ENCODE measurements around the gene TMEM178B. TPM values are rescaled to one million over a fixed set of nuclear protein-coding genes. Genes with fewer than 3 reads are reported as not detected.

The TMEM178B gene
- total RNA-seq, 2 experiments from 2014 or later = 0.22 to 0.25 TPM

- peaks cover 9% of the 10 kb centered on the region for H3K27me3 Mint-ChIP-seq
- no peaks in the 10 kb centered on the region for H3K4me1 Mint-ChIP-seq
- H3K9me3 Mint-ChIP-seq = no peaks in the 10 kb centered on the region
- DNase-seq = no peak
- ChIA-PET POLR2A (no interaction called here), CTCF (no interaction called here)
- no peak overlapping the region for H3K4me3 Mint-ChIP-seq
- H3K27ac Mint-ChIP-seq = no peak overlapping the region
- no peaks in the 10 kb centered on the region for H3K36me3 Mint-ChIP-seq (ENCODE audit: low read depth)
Observed at GRCh38 chr7:141342621-141343408, 269.0 kb downstream of the TMEM178B start.

GRCh38 chr7:141344153-141344935, 270.5 kb downstream of the TMEM178B start:
- Mint-ChIP-seq H3K9me3 (no peaks in the 10 kb centered on the region), H3K27me3 (peaks cover 9% of the 10 kb centered on the region), H3K4me3 (no peak overlapping the region), H3K4me1 (no peaks in the 10 kb centered on the region), H3K36me3 (ENCODE audit: low read depth) (no peaks in the 10 kb centered on the region), H3K27ac (no peak overlapping the region)
- ChIA-PET CTCF (no interaction called here), POLR2A (no interaction called here)
- no peak for DNase-seq

DNA sequence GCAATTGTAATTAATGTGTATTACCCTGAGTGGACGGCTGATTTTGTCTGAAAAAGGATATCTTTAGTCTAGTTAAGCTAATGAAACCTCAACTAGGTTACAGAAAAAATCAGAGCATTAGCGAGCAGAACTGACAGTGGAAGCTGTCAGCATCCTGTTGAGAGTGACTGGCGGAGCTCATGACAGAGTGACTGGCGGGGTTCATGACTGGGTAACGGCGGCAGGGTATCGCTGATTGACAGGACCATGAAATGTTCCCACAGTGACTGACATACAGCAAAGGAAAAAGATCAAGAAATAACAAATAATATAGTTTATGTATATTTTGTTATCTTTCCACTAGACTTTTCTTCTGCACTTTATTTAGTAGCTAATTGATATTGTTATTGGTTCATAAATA, 274.9 kb downstream of the TMEM178B start:
- no peaks in the 10 kb centered on the region for H3K4me1 Mint-ChIP-seq
- no peak overlapping the region for H3K27ac Mint-ChIP-seq
- DNase-seq = no peak
- H3K4me3 Mint-ChIP-seq = no peak overlapping the region
- peaks cover 10% of the 10 kb centered on the region for H3K27me3 Mint-ChIP-seq
- POLR2A ChIA-PET = no interaction called here
- CTCF ChIA-PET = no interaction called here
- no peaks in the 10 kb centered on the region for H3K9me3 Mint-ChIP-seq
- H3K36me3 Mint-ChIP-seq (ENCODE audit: low read depth) = no peaks in the 10 kb centered on the region

GRCh38 chr7:141349338-141349737, 275.5 kb downstream of the TMEM178B start:
- no peak overlapping the region for H3K4me3 Mint-ChIP-seq
- ChIA-PET POLR2A (no interaction called here), CTCF (no interaction called here)
- no peaks in the 10 kb centered on the region for H3K9me3 Mint-ChIP-seq
- H3K27me3 Mint-ChIP-seq = peaks cover 10% of the 10 kb centered on the region
- DNase-seq = no peak
- no peaks in the 10 kb centered on the region for H3K36me3 Mint-ChIP-seq (ENCODE audit: low read depth)
- no peak overlapping the region for H3K27ac Mint-ChIP-seq
- peaks cover 1% of the 10 kb centered on the region for H3K4me1 Mint-ChIP-seq

- CTCF ChIA-PET = no interaction called here
- POLR2A ChIA-PET = no interaction called here
- H3K27ac Mint-ChIP-seq = no peak overlapping the region
- no peaks in the 10 kb centered on the region for H3K36me3 Mint-ChIP-seq (ENCODE audit: low read depth)
- H3K4me3 Mint-ChIP-seq = no peak overlapping the region
- H3K4me1 Mint-ChIP-seq = peaks cover 6% of the 10 kb centered on the region
- no peak for DNase-seq
- H3K27me3 Mint-ChIP-seq = peaks cover 10% of the 10 kb centered on the region
- no peaks in the 10 kb centered on the region for H3K9me3 Mint-ChIP-seq
Observed at GRCh38 chr7:141349804-141350203, 275.9 kb downstream of the TMEM178B start.

DNA sequence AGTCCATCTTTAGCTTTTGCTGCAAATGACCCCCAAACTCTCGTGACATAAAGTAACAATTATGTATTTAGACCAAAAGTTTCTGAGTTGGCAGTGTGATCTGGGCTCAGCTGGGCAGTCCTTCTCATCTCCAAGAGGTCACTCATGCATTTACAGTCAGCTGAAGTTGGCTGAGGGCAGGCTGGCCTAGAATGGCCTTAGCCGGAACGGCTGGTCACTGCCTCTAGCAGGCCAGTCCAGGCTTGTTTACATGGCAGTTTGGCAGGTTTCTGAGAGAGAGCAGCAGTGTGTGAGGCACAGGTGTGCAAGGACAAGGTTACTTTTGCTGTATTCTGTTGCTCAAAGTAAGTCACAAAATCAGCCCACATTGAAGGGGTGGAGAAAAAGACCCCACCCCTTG, 277.3 kb downstream of the TMEM178B start:
- no peak for DNase-seq
- Mint-ChIP-seq H3K36me3 (ENCODE audit: low read depth) (no peaks in the 10 kb centered on the region), H3K4me3 (no peak overlapping the region), H3K4me1 (peaks cover 6% of the 10 kb centered on the region), H3K27ac (no peak overlapping the region), H3K27me3 (peaks cover 11% of the 10 kb centered on the region), H3K9me3 (no peaks in the 10 kb centered on the region)
- CTCF ChIA-PET = no interaction called here
- POLR2A ChIA-PET = no interaction called here

DNA sequence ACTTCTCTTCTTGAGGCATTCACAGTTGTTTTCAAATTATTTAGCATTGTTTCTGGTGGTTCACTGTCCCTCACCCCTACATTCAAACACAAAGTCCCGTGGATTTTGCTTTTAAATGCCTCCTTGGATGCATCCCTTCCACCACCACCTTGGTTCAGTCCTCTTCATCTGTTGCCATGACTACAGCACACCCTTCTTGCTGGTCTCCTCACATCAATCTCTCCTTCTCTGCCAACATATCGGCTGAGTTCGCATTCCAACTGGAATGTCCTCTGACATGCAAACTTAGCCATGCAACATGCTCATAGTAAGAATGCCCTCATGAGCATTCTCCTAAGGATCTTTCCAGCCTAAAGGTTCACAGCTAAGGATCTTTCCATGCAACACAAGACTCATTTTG, 279.1 kb downstream of the TMEM178B start:
- Mint-ChIP-seq H3K27me3 (peaks cover 12% of the 10 kb centered on the region), H3K36me3 (ENCODE audit: low read depth) (no peaks in the 10 kb centered on the region), H3K4me1 (peaks cover 6% of the 10 kb centered on the region), H3K4me3 (no peak overlapping the region), H3K27ac (no peak overlapping the region), H3K9me3 (no peaks in the 10 kb centered on the region)
- ChIA-PET CTCF (no interaction called here), POLR2A (no interaction called here)
- DNase-seq = no peak

GRCh38 chr7:141354251-141354650, 280.4 kb downstream of the TMEM178B start:
- Mint-ChIP-seq H3K27ac (no peak overlapping the region), H3K4me3 (no peak overlapping the region), H3K27me3 (peaks cover 12% of the 10 kb centered on the region), H3K9me3 (no peaks in the 10 kb centered on the region), H3K4me1 (peaks cover 6% of the 10 kb centered on the region), H3K36me3 (ENCODE audit: low read depth) (no peaks in the 10 kb centered on the region)
- POLR2A ChIA-PET = no interaction called here
- no peak for DNase-seq
- CTCF ChIA-PET = no interaction called here

- CTCF ChIA-PET = no interaction called here
Observed at GRCh38 chr7:141355032-141355431, 281.2 kb downstream of the TMEM178B start.

DNA sequence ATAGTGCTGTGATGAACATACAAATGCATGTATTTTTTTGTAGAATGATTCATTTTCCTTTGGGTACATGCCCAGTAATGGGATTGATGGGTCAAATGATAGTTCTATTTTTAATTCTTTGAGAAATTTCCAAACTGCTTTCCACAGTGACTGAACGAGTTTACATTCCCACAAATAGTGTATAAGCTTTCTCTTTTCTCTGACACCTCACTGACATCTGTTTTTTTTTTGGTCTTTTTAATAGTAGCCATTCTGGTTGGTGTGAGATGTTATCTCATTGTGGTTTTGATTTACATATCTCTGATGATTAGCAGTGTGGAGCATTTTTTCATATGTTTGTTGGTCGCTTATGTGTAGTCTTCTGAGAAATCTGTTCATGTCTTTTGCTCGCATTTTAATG, 282.3 kb downstream of the TMEM178B start:
- Mint-ChIP-seq H3K36me3 (ENCODE audit: low read depth) (no peaks in the 10 kb centered on the region), H3K9me3 (no peaks in the 10 kb centered on the region), H3K4me3 (no peak overlapping the region), H3K4me1 (peaks cover 6% of the 10 kb centered on the region), H3K27me3 (peaks cover 7% of the 10 kb centered on the region), H3K27ac (no peak overlapping the region)
- ChIA-PET POLR2A (interaction anchor here (0.6 kb wide), 1 partner anchor 1114 kb away, joined by 3 read pairs; no protein-coding TSS in a partner anchor), CTCF (interaction anchor here (0.6 kb wide), 1 partner anchor 11 kb away, joined by 3 read pairs; no protein-coding TSS in a partner anchor)
- DNase-seq = no peak

More at GRCh38 chr7:141355032-141355431, 281.2 kb downstream of the TMEM178B start:
- Mint-ChIP-seq H3K4me3 (no peak overlapping the region), H3K36me3 (ENCODE audit: low read depth) (no peaks in the 10 kb centered on the region), H3K9me3 (no peaks in the 10 kb centered on the region), H3K27ac (no peak overlapping the region), H3K27me3 (peaks cover 10% of the 10 kb centered on the region), H3K4me1 (peaks cover 6% of the 10 kb centered on the region)
- POLR2A ChIA-PET = no interaction called here
- DNase-seq = no peak

- ChIA-PET POLR2A (no interaction called here), CTCF (interaction anchor here (0.7 kb wide), 1 partner anchor 105 kb away, joined by 3 read pairs; no protein-coding TSS in a partner anchor)
- Mint-ChIP-seq H3K27ac (no peak overlapping the region), H3K27me3 (peaks cover 7% of the 10 kb centered on the region), H3K4me1 (peaks cover 6% of the 10 kb centered on the region), H3K9me3 (no peaks in the 10 kb centered on the region), H3K4me3 (no peak overlapping the region), H3K36me3 (ENCODE audit: low read depth) (no peaks in the 10 kb centered on the region)
- DNase-seq = no peak
Observed at GRCh38 chr7:141358386-141358785, 284.5 kb downstream of the TMEM178B start.

- POLR2A ChIA-PET = no interaction called here
- peaks cover 4% of the 10 kb centered on the region for H3K27me3 Mint-ChIP-seq
- no peaks in the 10 kb centered on the region for H3K9me3 Mint-ChIP-seq
Observed at GRCh38 chr7:141359262-141359661, 285.4 kb downstream of the TMEM178B start.

GRCh38 chr7:141359740-141360415, 286.0 kb downstream of the TMEM178B start:
- Mint-ChIP-seq H3K4me3 (no peak overlapping the region), H3K27ac (no peak overlapping the region), H3K4me1 (no peaks in the 10 kb centered on the region), H3K9me3 (no peaks in the 10 kb centered on the region), H3K36me3 (ENCODE audit: low read depth) (no peaks in the 10 kb centered on the region), H3K27me3 (peaks cover 4% of the 10 kb centered on the region)
- no peak for DNase-seq
- CTCF ChIA-PET = no interaction called here
- POLR2A ChIA-PET = no interaction called here

More at GRCh38 chr7:141359262-141359661, 285.4 kb downstream of the TMEM178B start:
- Mint-ChIP-seq H3K36me3 (ENCODE audit: low read depth) (no peaks in the 10 kb centered on the region), H3K4me3 (no peak overlapping the region), H3K27ac (no peak overlapping the region), H3K4me1 (peaks cover 5% of the 10 kb centered on the region)
- DNase-seq = no peak
- CTCF ChIA-PET = no interaction called here

Data from activated CD4-positive, alpha-beta T cell treated with anti-CD3 and anti-CD28 coated beads, Interleukin-2, amount 10 ng/mL, durations not matched to agents 7 days and 5 days (primary cell).